WTC11 (cell line): ENCODE measurements around the gene CHIT1.

Experiments
- E2F4 ChIP-seq: sonication (generic); formaldehyde crosslinking; IDR thresholded peaks from 2 replicates; pipeline ENCODE4 v1.8.1; 2022; ENCODE audit warnings: low read depth, mild to moderate bottlenecking, moderate library complexity, missing genetic modification reagents, borderline replicate concordance
- FOXK1 ChIP-seq: sonication (generic); formaldehyde crosslinking; IDR thresholded peaks from 2 replicates; pipeline ENCODE4 v1.8.0; 2022; ENCODE audit warnings: mild to moderate bottlenecking, moderate library complexity, missing genetic modification reagents
- NR2C2 ChIP-seq: sonication (generic); formaldehyde crosslinking; IDR thresholded peaks from 2 replicates; pipeline ENCODE4 v1.8.0; 2022; ENCODE audit warnings: mild to moderate bottlenecking, missing genetic modification reagents
- SMAD4 ChIP-seq: sonication (generic); formaldehyde crosslinking; IDR thresholded peaks from 2 replicates; pipeline ENCODE4 v1.8.0; 2022; ENCODE audit warnings: mild to moderate bottlenecking, missing genetic modification reagents
- TEAD4 ChIP-seq: sonication (generic); formaldehyde crosslinking; IDR thresholded peaks from 2 replicates; pipeline ENCODE4 v1.8.0; 2022; ENCODE audit warnings: mild to moderate bottlenecking, missing genetic modification reagents
- USF1 ChIP-seq: sonication (generic); formaldehyde crosslinking; IDR thresholded peaks from 2 replicates; pipeline ENCODE4 v1.8.0; 2022; ENCODE audit warnings: mild to moderate bottlenecking, missing genetic modification reagents
- ZNF423 ChIP-seq: fragments of 250-450 bp; sonication (Bioruptor Pico); IDR thresholded peaks from 2 replicates; pipeline ENCODE4 v2.1.2; 2022; ENCODE audit warnings: mild to moderate bottlenecking, moderate library complexity

- TF ChIP-seq ZNF423 (no peak), TEAD4 (CRISPR knock-in tag) (no peak), NR2C2 (CRISPR knock-in tag) (no peak), E2F4 (CRISPR knock-in tag) (no peak), FOXK1 (CRISPR knock-in tag) (no peak), SMAD4 (no peak), USF1 (no peak)
These were observed 43.4 kb downstream of the CHIT1 start for GRCh38 chr1:203186091-203186445.
